NCI-H1105 treated with DMSO at 0.1 percent for 48 hours (cell line): Measurements from ENCODE around the gene DMC1.
"Not testable (repeated sequence)": the region's sequence is repeated elsewhere in the genome, so short reads cannot be mapped to it uniquely, and the experiment has no call there.

Experiments
- DNase-seq: peaks from one replicate; lab custom pipeline; 2025; lab: John Stamatoyannopoulos, UW

Gene DMC1

GRCh38 chr22:38501797-38502672 is 67.9 kb downstream of the DMC1 start:
- no peak for DNase-seq

GRCh38 chr22:38497869-38498268 is 72.1 kb downstream of the DMC1 start:
- no peak for DNase-seq

DNA sequence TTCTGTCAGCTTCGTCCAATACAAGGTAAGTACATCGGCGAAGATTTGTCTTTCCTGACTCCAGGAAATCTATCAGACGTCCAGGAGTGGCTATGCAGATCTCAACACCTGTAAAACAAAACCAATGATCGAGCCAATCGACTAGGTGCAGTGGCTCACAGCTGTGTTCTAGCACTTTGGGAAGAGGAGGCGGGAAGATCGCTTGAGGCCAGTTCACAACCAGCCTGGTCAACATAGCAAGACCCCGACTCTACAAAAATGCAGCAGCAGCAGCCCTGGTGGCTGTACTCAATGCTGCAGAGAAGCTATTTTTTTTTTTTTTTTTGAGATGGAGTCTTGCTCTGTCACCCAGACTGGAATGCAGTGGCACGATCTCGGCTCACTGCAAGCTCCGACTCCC is 75.0 kb downstream of the DMC1 start:
- DNase-seq = no peak

DNA sequence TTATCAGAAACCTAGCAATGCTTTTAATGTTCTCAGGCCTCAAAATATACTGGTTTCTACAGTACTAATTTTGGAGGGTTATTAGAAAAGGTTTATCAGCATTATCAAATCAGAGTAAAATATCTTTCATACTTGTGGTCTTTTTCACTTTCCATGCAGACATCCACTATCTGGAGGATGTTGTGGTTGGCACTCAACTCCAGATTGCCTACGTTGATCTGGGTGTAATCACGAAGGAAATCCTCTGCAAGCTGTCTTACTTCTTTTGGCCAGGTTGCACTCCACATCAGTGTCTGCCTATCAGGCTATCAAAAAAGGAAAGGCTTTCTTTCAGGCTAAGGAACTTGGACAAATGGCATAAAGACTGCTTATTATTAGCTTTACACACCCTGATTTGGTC is 75.5 kb downstream of the DMC1 start:
- DNase-seq = no peak

DNA sequence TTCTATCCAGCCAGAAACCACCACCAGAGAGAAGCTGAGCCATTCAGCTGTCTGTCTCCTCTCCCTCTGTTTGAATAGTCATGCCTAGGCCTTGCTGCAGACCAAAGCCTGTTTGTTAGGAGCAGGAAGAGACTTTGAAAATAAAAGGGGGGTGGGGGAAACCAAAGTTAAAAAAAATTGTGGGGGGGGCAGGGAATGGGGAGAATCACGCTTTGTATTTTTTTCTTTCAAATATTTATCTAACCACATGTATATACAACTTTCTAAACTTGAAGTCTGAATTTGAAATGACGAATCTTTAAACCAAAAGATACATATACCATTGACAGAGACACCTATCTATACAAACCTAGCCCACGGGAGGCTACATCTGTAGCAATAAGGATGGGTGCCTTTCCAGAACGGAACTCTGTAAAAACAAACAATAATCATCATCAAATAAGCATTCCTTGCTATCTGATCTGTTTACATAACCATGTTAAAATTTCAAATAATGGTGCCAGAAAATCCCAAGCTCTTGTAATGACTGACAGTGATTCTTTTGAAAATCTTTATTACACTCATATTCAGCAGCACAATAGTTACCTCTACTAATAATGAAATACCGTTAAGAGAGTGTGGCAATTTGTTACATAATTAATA is 78.2 kb downstream of the DMC1 start:
- no peak for DNase-seq

- DNase-seq = no peak
Measured at GRCh38 chr22:38490915-38491314, 79.1 kb downstream of the DMC1 start.

- DNase-seq = no peak
Measured at GRCh38 chr22:38490475-38490874, 79.5 kb downstream of the DMC1 start.

GRCh38 chr22:38489561-38490145 is 80.3 kb downstream of the DMC1 start:
- no peak for DNase-seq

DNA sequence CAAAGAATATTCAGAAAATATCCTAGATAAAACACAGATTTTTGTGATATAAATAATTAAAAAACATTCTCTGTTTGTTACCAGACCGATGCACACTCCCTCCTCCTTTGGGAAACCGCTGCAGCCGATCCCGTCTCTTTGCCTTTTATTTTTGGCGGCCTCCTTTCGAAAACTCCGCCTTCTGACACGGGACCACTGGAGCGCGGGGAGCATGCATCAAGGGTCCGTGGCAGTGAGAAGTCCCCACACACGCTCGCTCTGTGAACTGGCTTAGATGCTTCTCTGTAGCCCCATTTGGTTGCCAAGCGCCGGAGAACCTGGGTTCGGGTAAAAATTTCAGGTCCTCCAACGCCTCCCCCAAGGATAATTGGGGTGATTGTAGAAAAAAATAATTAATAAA is 80.8 kb downstream of the DMC1 start:
- DNase-seq = no peak

GRCh38 chr22:38487946-38488345 is 82.0 kb downstream of the DMC1 start:
- DNase-seq = no peak

DNA sequence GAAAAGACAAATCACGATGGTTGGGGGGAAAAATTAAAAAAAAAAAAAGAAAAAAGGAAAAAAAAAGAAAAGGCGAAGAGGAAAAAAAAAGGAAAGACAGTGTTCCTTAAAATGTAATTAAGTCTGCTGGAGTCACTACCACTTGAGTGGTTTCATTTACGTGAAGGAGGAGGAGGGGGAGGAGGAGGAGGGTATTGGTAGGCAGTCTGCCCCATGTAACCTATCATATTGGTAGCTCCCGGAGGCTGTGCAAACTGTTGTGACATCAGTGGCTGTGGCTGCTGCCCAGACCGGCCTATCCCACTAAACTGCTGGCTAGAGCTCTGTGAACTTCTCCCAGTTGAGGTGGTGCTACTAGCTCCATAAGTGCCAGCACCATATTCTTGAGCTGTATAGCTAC is 84.2 kb downstream of the DMC1 start:
- no peak for DNase-seq

- no peak for DNase-seq
Measured at GRCh38 chr22:38484244-38484643, 85.7 kb downstream of the DMC1 start.

GRCh38 chr22:38482662-38483308 is 87.2 kb downstream of the DMC1 start:
- DNase-seq = no peak

DNA sequence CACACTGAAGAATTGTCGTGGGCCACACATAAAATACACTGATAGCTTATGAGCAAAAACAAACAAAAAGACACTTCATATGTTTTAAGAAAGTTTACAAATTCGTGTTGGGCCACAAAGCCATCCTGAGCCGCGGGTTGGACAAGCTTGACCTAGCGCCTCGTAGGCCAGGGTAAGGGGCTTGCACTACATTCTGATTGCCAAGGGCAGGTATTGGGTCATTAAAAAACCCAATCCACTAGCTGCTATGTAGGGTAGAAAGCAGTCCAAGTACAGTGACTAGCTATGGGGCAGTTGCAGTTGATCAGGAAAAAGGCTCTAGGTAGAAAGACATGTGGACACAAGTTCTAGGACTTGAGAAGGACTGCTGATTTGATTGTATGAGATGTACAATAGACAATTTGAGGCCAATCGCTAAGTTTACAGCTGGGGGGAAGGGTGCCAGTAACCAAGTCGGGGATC is 88.1 kb downstream of the DMC1 start:
- DNase-seq = no peak

DNA sequence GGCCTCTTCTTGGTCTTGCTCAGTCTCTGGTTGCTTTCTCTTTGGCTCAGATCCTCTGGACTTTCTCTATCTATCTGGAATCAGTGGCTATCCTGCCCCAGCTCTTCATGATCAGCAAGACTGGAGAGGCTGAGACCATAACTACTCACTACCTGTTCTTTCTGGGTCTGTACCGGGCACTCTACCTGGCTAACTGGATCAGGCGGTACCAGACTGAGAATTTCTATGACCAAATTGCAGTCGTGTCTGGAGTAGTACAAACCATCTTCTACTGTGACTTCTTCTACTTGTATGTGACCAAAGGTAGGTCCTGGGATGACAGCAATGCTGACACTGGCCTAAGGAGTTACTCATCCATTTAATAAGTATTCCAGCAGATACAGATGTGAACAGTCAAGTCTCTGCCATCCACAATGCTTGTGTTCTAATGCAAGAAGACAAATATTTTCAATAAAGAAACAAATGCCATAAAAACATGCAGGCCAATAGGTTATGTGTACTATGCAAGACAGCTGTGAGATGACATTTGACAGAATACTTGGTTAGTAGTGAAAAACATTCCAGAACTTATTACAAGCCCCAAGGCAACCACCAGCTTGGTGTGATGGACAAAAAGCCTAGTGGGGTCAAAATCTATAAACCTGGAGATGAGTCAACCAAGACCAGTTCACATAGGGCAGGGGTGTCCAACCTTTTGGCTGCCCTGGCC is 88.7 kb downstream of the DMC1 start:
- DNase-seq = no peak

DNA sequence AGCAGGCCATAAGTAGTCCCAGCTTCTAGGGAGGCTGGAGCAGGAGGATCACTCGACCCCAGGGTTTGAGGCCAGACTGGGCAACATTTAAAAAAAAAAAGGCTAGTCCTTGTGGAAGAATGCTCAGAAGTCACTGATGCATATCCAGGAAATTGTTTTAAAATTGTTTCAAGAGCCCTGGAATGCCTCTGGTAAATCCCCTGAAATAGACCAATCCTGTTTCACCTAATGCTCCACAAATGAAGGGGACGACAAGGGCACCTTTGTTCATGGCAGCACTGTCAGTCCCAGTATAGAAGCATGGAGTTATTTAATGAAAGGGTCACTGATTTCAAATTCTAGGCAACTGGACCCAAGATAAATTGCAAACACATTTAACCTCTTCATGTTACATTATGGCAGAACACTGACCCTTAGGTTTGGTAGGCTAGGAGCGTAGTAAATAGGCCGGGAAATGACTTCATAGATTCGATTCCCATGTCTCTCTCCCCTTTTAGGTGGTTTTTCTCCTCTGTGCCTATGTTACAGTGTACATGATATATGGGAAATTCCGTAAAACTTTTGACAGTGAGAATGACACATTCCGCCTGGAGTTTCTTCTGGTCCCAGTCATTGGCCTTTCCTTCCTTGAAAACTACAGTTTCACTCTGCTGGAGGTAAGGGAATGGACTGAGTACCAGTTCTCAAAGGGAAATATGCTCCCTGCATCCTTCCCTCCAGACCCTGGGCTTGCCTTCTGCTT is 90.7 kb downstream of the DMC1 start:
- DNase-seq = no peak

DNA sequence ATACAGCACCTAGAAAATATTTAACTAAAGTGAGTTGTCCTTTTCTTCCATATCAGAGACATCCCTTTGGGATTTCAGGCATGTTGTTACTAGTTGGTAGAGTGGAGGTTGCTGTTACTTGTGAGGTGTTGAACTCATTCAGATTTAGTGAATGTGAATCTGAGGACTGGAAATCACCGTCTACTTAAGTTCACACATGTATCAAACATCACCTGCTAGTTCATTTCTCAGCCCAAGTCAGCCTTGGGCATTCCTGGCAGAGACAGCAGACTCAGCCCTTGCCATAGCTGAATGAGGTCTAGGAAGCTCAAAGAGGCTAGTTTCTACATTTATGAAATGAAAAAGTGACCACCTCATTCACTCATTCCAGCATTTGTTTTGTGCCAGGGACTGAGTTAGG is 92.4 kb downstream of the DMC1 start:
- no peak for DNase-seq

DNA sequence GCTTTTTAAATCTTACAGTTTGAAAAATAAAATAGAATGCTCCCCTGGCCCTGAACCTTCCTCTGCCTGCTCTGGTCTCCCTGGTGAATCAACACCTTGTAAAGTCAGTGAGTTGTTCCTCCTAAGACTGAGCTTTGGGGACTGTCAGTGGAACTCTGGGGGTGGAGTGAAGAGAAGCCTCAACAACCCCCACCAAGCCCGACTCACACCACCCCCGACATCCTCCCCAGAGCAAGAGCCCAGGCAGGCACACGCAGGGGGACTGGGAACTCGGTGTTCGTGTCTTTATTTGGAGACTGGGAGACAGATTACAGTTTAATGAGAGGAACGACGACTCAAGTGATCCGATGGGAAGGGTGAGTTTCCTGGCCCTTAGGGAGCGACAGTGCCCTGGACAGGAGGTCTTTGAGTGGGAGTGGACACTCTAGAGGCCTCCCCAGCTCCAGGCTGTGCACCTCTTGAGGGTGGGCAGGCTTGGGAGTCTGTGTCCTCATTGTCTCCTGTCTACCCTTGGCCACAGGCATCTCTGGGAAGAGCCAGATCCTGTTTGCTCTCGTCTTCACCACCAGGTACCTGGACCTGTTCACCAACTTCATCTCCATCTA is 95.9 kb downstream of the DMC1 start:
- DNase-seq = no peak

GRCh38 chr22:38471237-38471636 is 98.7 kb downstream of the DMC1 start:
- DNase-seq = no peak

DNA sequence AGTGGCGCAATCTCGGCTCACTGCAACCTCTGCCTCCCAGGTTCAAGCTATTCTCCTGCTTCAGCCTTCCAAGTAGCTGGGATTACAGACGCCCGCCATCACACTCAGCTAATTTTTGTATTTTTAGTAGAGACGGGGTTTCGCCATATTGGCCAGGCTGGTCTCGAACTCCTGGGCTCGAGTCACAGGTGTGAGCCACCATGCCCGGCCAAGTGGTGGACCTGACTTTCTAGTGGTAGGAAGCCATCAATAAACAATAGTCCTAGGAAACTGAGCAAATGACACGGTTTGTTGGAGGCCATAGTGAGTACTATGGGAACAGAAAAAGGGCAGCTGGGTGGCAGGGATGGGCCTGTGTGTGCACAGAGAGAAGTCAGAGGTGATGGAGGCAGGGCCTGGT is 99.8 kb downstream of the DMC1 start:
- DNase-seq = not testable (repeated sequence)

GRCh38 chr22:38469306-38469781 is 100.6 kb downstream of the DMC1 start:
- no peak for DNase-seq
